GM21390 (cell line): ENCODE measurements around the gene MPZL3.

ENCODE experiments used
- ATAC-seq: cut with Tn5 transposase; IDR thresholded peaks from one replicate; pipeline ENCODE4 v1.9.1; 2021; ENCODE audit not compliant: unreplicated experiment

Gene MPZL3, protein sequence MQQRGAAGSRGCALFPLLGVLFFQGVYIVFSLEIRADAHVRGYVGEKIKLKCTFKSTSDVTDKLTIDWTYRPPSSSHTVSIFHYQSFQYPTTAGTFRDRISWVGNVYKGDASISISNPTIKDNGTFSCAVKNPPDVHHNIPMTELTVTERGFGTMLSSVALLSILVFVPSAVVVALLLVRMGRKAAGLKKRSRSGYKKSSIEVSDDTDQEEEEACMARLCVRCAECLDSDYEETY

DNA sequence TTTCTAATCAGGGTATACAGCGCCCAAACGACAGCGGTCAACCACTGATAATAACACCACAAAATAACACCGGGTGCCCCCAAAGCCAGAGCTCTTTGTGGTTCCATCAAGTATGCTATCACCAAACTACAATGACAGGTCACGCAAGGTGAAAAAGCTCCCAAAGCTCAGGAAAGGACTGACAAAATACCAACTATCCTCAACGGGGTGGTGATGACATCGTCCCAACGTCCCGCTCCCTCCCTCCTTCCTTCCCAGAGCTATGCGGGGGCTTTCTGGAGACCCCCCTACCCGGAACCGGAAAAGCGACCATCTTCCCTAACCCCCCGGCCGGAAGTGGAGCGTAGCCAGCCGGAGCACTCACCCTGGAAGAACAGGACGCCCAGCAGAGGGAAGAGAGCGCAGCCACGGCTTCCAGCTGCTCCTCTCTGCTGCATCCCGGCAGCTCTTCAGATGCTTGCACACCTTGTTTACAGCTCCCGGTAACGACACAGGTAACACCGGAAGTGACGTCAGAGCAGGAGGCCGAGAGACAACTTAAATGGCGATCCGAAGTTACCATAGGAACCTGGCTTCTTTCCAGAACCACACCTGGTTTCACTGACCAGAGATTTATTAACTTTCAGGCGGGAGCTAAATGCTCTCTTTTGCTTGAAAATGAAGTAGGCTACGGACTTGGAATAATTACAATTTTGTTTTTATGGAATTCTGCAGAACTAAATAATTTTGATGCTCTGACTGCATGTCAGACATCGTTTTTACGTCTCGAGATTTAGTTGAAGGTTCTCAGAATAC, at the start of gene MPZL3:
Gene MPZL3 (minus strand): TSS at position 508 of the 795 bp plus-strand sequence. CDS start 71 bp downstream, at position 437.
- peak; percentile 61 for ATAC-seq

DNA sequence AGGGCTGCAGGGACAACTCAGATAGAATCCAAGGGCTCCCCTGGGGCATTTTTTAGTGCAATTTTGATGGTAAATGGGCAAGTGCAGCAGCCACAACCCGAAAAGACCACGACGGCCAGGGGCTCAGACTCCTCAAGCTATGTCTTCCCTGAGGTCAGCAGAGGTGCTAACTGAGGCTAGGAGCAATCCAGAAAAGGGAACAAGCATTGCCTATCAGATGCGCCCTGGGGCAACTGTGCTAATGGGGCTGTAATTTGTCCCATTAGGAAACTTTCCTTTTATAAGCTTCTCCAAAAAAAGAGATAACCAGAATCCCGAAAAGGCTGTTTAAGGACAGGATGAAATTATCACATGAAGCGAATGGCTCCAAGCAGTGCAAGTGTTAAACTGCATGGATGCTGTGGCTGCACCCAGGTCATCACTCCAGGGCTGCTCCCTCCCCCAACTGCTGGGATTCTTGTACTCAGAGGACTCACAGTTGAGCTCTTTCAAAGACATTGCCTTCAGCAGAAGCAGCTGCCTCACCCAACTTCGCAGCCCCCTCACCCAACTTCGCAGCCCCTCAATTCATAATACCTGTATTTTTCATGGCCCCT, 49.5 kb upstream of the MPZL3 start:
- no peak for ATAC-seq

DNA sequence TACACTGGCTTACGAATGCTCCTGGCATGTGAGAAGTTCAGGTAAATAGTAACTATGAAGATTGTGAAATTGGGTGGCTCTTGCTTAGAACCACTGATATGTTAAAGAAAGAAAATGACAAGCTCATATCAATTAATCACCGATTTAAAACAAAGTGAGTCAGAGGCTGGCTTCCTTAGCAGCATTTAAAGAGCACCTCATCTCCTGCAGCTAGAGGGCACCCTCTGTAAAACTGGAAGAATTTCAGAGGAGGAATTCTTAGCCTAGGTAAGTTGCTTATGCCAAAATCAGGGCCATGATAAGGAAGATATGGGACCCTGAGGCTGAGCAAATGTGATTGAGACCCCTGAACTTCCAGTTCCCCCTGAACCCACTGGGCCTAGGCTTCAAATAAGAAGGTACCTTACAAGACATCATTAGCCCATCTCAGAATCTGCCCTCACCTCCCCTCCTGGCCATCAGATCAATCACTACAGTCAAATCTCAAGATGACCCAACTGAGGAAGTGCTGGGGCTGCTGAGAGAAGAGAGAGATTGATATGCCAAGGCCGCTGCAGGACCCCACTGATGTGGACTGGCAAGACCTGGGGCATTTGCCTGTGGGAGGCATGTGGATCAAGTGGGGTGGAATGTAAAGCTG, 43.8 kb upstream of the MPZL3 start:
- ATAC-seq, result no peak

DNA sequence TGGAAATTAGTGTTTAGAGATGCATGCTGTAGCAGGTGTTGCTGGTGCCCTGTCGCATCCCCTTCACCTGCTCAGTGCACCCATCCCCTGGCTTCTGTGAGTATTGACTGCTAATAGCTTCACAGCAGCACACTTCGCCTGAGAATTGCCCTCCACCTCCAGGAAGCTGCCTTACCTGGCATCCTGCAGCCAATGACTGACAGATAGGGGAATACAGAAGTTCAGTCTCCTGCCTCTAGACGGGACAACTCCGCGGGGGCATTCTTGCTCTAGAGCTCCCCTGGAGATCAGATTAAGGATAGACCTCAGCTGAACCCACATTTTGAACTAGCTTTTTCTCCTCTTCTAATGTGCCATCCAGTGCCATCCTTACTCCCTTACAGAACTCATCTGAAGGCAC, 43.0 kb upstream of the MPZL3 start:
- ATAC-seq, result no peak

DNA sequence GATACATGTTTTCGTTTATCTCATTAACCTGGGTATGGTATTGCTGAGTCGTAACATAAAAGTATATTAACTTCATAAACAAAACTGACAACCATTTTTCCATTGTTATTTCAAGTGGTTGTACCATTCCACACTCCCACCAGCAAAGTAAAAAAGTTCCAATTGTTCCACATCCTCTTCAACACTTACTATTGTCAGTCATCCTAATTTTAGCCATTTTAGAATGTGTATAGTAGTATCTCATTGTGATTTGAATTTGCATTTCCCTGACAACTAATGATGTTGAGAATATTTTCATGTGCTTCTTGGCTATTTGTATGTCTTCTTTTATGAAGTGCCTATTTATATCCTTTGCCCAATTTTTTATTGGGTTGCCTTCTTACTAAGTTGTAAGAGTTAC, 41.9 kb upstream of the MPZL3 start:
- no peak for ATAC-seq

DNA sequence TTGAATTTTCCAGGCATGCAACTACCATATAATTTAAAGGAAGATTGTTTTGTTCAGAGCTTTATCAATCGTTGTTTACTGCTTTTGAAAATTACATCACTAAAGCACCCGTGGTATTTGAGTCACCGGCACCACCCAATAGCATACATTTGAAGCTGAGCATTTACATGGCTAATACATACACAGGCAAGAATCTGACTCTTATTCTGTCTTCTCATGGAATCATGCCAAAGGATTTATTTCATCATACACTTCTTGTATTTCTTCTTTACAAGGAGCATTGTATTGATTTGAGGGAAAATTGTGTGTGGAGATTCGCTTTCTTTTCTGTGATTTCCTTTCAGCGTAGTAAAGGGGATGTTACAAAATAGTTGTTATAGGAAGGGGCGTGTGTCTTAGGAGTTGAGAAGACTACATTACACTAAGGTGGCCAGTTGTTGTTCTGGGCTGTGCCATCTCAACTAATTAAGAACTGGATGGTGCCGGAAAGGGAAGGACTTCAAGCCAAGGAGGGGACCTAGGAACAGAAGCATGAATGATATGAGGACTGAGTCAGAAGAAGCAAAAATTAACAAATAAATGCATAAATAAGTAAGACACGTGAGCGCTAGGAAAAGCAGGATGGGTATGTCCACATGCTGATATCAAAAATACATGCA, 39.4 kb upstream of the MPZL3 start:
- ATAC-seq, result no peak

DNA sequence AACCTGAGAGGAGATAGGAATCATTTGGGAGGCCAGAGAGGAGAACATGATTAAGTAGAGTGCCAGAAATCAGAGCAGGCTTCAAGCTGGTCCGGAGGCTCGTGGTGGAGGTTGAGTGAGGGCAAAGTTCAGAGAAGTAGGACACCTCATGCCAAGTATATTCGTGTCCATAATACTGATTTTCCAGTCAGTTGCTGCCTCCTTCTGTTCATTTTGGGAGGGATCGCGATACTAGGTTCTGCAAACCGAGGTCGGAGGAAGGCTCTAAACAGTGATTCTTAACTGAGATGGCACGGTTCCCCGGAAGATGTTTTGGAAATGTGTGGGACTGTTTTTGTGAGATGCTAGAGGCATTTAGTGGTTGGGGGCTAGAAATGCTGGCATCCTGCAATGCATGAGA, 38.8 kb upstream of the MPZL3 start:
- no peak for ATAC-seq

DNA sequence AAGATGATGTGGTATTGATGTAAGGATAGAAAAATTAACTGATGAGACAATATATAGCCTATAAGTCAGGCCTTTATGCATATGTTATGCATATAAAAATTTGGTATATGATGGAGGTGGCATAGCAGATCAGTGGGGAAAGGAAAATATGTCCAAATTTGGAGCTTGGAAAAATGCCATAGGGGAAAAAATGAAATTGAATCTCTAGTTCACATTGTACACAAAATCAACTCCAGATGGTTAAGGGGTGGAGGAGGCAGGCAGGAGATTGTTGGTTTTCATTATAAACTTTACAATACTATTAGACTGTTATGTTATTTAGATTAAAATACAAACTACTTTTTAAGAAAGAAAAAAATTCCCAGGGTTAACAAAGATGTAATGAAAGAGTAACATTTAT, 37.2 kb upstream of the MPZL3 start:
- ATAC-seq, result no peak

DNA sequence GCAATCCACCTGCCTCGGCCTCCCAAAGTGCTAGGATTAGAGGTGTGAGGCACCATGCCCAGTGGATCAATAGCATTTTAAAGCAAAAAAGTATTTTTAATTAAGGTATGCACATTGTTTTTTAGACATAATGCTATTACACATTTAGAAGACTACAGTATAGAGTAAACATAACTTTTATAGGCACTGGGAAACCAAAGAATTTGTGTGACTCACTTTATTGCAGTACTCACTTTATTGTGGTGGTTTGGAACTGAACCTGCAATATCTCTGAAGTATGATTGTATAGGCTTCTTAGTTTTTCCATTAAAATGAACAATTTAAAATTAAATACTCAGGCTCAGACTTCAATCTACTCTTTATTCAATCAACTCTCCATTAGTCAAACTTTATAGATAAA, 34.8 kb upstream of the MPZL3 start:
- ATAC-seq, result no peak

DNA sequence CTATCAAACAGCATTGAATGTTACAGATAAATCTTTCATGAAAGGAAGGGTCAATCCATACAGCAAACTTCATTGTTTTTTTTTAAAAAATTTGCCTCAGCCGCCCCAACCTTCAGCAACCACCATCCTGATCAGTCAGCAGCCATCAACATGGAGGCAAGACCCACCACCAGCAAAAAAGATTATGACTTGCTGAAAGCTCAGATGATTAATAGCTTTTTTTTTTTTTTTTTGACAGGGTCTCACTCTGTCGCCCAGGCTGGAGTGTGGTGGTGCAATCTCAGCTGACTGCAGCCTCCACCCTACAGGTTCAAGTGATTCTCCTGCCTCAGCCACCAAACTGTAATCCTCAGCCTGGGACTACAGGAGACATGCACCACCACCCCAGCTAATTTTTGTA, 34.4 kb upstream of the MPZL3 start:
- ATAC-seq, result no peak

DNA sequence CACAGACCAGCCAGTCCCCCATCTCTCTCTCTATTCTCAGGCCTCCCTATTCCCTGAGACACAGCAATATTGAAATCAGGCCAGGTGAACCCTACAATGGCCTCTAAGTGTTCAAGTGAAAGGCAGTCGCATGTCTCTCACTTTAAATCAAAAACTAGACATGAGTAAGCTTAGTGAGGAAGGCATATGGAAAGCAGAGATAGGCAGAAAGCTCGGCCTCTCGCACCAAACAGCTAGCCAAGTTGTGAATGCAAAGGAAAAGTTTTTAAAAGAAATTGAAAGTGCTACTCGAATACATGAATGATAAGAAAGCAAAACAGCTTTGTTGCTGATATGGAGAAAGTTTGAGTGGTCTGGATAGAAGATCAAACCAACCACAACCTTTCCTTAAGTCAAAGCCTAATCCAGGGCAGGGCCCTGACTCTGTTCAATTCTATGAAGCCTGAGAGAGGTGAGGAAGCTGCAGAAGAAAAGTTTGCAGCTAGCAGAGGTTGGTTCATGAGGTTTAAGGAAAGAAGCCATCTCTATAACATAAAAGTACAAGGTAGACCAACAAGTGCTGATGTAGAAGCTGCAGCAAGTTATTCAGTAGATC, 31.7 kb upstream of the MPZL3 start:
- ATAC-seq, result no peak

DNA sequence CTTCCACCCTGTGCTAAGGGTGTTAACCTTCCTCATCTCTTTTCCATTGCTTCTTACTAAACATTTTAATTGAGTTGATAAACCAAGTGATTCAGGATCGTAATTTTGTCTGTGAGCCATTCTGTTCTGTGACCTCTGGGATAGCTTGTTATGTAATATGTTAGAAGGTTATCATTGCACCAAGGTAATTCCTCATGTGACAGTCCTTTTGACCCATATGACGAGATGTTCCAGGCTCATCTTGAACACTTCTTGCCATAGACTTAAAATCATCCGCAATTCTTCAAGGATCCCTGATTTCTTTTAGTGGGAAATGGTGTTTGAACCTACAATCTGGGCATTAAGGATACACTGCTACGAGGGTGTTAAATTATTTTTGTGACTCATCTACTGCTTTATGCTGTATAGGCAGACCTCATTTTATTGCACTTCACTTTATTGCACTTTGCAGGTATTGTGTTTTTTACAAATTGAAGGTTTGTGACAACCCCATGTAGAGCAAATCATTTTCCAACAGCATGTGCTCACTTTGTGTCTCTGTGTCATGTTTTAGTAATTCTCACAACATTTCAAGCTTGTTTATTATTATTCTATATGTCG, 31.0 kb upstream of the MPZL3 start:
- ATAC-seq, result no peak

DNA sequence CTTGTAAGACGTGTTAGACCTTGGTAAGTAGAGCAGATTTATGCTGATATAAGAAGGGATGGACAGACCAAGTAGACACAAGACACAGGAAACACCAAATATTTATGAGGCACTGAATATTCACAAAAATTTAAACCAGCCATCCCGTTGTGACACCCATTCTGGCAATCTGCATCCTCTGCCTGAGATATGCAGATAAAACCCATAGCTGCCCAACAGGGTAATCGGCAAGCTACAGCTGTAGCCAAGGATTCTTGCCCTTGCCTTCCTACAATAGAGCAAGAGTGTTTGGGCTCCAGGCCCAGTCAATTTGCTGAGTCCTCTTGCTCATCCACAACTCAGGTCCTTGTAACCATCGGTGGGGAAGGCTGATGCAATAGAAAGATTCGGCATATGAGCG, 30.4 kb upstream of the MPZL3 start:
- no peak for ATAC-seq

DNA sequence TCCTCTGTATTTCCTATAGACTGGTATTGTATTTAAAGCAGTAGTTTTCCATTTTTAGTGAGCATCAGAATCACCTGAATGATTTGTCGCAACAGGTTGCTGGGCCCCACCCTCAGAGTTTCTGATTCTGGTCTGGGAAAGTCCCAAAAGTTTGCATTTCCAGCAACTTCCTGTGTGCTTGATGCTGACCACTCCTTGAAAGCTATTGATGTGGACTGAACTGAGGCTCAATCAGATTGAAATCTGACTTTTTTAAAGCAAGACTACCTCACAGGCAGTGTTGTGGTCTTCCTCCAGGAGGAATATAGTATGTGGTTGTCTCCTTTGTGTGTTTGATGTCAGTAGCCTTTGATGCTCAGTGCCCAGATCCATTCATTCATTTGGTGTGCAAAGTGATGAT, 29.1 kb upstream of the MPZL3 start:
- ATAC-seq, result no peak

DNA sequence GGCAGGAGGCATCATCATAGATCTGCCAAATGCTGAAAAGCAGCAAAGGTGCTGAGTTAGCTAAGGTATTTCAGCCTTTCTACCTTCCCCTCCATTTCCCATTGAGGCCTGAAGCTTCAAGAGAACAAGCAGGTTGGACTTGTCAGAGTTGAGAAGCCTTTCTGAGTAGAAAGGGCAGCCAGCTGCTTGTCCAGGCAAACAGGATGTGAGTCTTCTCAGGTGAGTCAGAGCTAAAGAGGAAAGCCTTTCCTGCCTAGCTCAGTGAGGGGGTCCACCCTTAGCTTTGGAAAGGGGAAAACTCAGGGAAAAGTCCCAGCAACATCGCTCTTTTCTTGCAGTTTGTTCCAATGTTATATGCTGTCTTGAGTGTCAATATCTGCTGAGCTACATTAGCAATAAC, 25.1 kb upstream of the MPZL3 start:
- ATAC-seq, result no peak

DNA sequence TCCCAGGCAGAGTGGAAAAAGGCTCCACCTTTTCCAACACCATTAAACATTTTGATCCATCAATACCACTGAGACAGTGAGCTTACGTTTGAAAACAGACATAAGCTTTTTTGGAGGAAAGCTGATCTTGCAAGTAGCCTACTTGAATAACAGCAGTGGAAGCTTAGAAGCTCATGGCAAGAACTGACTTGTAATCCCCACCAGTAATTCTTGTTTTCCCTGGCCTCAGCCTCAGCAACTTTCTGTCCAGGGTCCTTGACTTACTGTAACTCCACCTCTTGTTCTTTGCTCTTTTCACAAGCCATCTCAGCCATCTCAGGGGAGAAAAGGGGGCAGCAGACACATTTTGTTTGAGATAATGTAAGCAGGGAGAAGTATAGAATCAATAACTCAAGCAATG, 24.3 kb upstream of the MPZL3 start:
- ATAC-seq, result no peak

DNA sequence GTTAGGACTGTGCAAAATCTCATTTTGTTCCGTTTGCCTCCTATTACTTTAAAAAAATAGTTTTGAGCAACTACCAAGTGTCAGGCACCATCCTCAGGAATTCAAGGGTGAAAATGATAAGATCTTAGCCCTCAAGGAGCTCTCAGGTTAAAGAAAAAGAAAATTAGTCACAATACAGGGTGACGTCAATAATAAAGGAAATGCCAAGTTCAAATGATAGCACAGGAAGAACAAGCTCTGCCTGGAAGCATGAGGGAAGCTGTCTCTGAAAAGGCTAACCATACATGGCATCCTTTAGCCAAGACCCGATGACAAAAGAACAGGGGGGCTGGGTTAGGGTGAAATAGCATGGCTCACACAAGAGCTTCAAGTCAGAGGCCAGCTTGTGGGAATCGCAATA, 23.0 kb upstream of the MPZL3 start:
- no peak for ATAC-seq

DNA sequence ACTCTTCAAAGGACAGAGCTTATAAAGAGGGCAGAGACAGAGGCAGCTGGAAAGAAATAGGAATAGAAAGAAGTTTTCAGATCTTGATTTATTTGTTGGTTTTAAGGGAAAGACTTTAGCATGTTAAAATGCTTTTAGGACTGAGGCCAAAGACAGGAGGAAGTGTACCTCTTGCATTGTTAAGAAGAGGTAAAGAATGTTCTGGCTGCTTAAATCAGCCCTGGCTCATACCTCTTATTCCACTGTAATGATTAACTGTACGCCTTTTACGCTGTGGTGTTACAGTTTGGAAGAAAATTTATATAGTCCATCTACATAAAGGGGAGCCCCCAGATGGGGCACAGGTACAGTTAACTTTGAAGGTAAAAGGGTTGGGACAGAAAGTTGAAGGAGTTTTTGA, 22.0 kb upstream of the MPZL3 start:
- no peak for ATAC-seq

DNA sequence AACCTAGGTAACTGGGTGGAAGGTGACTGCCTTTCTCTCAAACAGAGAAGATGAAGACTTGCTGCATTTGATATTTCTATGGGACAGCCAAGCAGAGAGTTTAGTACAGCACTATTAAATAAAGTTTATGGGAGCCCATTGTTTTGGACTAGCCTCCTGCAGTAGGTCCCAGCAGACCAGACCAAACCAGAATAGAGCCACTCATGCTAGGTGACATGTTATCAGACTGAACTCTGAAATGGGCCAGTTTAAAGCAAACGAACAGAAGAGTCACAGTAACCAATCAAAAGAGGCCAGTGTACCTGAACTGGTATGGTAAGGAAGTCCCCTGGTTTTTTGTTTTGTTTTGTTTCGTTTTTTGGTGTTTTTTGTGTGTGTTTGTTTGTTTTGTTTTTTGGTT, 19.8 kb upstream of the MPZL3 start:
- ATAC-seq, result no peak

DNA sequence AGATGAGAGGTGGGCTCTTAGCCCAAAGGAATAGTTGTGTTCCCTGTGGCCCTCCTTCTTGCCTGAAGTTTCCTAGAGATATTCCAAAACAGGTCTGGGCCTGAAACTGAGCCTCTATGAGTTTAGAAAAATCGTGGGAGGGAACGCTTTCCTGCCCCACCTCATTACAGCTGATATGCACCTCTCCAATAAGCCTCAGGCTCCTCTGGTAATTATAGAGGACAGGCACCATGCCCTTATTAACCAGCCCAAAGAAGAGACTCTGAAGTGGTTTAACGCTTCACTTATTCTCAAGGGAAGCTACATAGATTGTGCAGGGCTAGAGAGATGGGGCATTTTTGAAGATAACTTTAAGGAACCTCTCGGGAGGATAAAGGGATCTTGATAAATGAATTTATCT, 15.3 kb upstream of the MPZL3 start:
- ATAC-seq, result no peak

DNA sequence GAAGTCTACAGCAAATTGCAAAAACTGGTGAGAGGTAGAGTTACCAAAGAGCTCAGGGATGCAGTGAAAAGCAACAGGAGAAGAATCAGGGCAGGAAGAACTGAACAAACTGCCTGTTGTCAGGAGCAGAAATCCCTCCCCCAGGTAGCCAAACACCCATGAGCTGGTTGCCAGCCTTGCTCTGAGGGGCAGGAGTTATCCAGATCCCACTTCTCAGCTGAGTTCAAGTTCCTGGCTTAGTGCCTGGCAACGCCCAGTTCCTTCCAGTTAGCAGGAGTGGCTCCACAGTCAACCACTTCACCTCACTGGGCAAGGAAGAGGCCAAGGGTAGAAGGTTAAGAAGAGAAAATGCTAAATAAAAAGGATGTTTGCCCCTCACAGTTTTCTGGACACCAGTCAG, 13.8 kb upstream of the MPZL3 start:
- no peak for ATAC-seq
